Fibroblast of peridontal ligament (primary cell): ENCODE results near the gene CD200R1.
A peak's percentile ranks its signal among the peaks of the same experiment; 100 is the strongest.

Experiments
- DNase-seq: peaks from one replicate; pipeline ENCODE4 v3.0.0-alpha.2; 2010; ENCODE audit errors: extremely low read depth

Gene CD200R1

DNA sequence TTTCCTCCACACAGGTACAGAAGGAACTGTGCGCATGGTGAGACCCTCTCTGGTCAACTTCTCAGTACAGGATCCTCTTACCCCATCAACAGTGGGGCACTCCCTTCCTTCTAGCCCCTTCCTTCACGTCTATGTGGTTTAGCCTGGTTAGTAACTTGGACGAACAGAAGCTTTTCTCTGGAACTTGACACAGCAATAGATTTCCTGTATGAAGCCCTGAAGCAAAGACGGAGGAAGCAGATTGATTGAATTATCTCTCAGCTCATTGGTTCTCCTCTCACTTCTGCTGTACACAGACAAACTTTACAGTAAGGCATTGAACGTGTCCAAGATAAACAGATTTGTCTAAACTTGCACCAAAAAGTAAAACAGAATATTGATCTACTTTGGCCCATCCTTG lies at the start of gene CD200R1:
Gene CD200R1, minus strand, starts transcription at position 210 of the 400 bp plus-strand sequence. CDS start 246 bp downstream, outside the sequence.
- DNase-seq: no peak

GRCh38 chr3:113021471-113021870 lies 46.6 kb upstream of the CD200R1 start:
- no peak for DNase-seq

GRCh38 chr3:113019182-113020137 lies 44.6 kb upstream of the CD200R1 start:
- peak; percentile 89 for DNase-seq

DNA sequence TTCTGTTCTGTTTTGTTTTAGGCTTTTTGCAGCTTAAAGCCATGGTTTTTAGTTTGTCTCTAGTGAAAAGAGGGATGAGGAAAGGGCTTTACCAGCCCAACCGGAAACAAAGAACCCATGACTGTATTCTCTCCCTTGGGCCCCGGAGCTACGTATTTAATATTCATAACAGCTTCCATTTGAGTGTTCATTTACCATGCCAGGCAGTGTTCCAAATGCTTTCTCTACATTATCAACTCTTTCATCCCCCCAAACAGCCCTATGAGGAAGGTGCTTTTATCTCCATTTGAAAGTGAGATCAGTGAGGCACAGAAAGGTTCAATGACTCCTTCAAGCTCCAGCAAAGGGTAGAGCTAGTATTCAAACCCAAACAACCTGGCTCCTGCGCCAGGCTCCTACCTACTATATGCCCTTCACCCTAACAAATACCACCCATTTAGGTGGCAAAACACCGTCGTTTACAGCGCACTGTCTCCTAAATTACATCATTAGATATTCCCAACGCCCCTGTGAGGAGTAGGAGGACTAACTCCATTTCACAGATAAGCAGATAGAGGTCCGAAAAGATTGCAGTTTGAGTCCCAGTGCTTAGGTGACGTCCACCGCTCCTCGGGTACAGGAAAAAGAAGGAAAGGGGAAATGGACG lies 43.8 kb upstream of the CD200R1 start:
- DNase-seq: peak; percentile 67

DNA sequence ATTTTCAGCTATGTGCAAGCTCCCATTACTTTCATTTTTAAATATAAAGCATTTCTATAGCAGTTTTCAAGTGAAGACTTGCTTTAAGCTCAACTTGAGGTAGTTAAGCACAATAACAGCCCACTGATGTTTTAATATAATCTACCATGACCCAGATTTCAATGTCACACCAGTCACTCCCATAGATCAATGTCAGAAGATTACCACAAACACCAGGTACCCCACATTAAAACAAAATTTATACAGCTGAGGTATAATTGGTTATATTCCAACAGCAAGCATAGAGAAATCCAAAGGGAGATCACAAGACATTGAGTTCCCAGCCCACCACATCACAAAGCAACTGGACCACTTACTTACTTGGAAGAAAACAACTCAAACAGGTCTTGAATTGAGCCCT lies 38.7 kb upstream of the CD200R1 start:
- no peak for DNase-seq

DNA sequence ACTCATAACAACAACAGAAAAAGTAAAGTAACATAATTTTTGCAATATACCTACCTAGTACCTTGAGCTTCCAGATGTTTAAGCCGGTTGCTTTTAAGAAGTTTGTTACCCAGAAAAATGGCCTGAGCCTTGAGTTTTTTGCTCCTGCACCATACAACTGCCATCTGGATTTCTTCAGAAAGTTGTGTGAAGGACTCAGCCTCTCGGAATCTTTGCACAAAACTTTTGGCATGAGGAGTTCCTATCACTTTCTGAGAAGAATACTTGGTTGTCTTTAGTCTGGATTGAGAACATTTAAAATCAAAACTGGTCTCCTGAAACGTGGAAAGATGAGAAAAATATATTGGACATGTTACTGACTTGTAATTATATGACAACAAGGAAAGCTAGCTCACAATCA lies 33.2 kb upstream of the CD200R1 start:
- peak; percentile 54 for DNase-seq

DNA sequence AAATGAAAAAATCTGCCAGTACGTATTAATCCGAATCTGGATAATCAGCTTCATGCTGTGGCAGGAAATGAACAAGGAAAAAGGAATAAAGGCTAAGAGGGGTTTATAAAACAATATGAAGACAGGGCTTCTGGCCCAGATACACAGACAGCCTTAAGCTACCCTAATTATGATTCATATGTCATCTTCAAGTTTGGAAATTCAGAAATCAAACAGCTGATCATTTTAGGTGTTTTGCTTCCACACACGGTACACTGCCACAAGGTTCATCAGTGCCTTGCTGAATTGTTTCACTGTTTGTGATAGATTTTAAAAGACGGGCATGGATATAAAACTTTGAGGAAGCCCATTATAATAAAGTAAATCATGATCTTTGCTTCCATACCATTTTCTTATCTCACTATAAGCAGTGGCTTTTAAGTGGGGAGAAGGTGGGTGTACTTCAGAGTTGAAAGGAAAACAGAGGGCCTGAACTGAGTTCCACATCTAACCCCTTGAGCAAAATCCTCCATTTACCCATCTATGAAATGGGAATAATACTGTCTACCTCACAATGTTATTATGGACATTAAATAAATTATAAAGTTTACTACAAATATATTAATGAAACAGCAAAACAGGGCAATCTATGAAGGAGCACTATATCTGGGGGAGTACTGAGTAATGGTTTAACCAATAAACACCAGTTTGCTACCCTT lies 31.6 kb upstream of the CD200R1 start:
- DNase-seq: no peak

DNA sequence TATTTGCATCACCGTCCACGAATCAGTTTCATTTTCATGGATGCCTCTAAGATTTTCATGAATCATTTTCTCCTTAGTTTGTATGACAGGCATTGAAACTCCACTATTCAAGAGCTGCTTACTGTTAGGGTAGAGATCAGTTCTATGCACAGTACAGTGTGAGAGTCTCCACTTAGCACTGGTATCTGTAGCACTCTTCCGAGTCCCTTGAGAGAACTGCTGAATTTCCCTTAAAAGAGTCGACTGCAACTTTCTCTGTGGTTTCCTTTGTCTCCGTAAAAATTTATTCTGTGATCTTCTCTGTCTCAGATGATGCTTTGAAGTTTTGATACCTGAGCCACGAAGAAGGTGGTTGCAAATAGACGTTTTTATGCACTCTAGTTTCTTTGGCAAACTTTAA lies 30.7 kb upstream of the CD200R1 start:
- DNase-seq: no peak

DNA sequence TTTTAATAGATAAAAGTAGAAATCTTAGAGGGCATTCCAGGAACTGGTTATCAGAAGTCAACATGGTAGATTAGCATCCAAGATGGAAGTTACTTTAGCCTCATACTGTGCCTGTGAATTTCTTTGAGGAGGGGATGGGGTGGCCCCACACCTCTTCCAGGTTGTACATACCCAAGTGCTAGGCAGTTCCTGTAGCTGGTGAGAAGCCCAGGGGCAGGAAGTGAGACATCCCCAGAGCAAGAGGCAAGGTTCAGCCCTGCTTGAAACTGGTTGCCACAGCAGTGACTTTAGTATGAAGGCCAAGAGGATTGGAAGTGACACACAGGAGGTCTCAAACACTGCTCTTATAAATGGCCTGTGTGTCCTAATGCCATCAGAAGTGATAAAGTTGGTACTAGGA lies 27.8 kb upstream of the CD200R1 start:
- DNase-seq: no peak

- no peak for DNase-seq
Observed at GRCh38 chr3:113002037-113002436, 27.1 kb upstream of the CD200R1 start.

- DNase-seq: no peak
Observed at GRCh38 chr3:113000691-113001090, 25.8 kb upstream of the CD200R1 start.

DNA sequence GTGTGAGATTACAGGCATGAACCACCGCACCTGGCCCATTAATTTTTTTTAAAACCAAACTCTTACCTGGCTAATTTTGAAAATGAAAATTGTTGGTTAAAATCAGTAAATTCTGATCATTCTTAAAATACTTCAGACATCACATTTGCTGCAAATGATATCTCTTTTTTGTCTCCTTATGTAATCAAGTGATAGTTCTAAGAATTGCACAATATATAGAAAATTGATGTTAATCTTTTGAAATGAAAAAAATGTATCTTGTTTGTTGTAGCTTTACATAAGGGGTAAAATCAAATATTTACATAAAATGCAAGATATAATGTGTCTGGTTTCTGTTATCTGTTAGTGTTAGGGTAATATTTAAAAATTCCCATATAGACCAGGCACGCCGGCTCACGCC lies 20.9 kb upstream of the CD200R1 start:
- no peak for DNase-seq

- peak; percentile 81 for DNase-seq
Observed at GRCh38 chr3:112990672-112991602, 16.0 kb upstream of the CD200R1 start, which contains the start of gene GTPBP8. Gene GTPBP8, plus strand, starts transcription at chr3:112990984. Its CDS starts 16 bp downstream, at chr3:112991000.

DNA sequence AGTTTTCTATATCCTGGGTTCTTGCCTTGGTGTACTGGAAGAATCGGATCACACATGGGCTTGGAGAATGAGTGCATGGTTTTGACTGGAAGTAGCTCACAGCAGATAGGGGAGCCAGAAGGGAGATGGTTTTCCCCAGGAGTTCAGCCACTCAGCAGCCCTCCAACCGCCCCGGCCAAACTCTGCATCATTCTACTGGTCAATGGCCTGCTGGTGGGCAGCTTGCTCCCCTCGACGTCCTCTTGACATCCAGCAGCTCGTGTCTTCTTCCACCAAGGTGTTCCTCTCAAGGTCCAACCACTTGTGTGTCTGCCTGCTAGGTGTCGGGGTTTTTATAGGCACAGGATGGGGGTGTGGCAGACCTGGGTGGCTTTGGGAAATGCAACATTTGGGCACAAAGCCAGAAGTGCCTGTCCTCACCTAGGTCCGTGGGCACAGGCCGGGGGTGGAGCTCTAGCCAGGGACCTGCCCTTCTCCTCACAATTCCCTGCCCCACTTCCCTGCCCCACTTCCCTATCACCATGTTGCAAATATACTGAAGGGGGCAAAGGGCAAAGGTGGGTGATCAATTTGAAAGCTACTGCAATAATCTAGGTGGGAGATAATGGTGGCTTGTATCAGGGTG lies 12.9 kb upstream of the CD200R1 start:
- DNase-seq: no peak

DNA sequence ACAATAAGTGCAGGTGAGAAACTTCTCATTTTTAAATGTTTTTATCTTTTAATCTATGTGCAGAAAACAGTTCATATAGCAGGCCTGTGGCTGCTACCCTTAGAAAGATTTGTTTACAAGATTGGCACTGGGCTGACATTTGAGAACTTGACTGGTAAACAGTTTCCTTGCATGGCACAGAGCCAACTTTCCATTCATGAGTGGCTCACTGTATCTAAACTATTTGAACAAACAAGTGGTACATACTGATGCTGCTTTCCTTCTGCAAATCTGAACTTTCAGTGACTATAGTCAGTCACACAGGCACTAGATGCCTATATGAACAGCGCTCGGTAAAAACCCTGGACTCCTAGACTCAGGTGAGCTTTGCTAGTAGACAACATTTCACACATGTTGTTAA lies 9.6 kb upstream of the CD200R1 start:
- DNase-seq: peak; percentile 18

DNA sequence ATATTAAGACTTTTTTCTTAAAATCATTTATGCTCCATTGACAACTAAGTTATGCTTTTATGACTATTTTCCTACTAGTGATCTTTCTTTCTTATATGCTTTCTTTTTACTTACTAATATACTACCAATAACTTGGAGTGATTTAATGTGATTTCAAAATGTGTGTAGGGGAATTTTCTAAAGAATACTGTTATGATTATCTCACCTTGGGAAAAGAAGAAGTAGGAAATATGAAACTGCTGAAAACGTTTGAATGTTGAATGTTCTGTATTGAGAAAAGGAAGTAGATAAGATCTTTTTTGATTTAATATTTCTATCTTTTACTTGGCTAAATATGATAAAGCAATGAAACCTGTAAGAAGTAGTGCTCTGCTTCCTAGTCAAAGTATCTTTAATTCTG lies 7.8 kb upstream of the CD200R1 start:
- DNase-seq: no peak

- peak; percentile 7 for DNase-seq
Observed at GRCh38 chr3:112980080-112980479, 5.2 kb upstream of the CD200R1 start.

- DNase-seq: peak; percentile 65
Observed at GRCh38 chr3:112979244-112979832, 4.4 kb upstream of the CD200R1 start.

GRCh38 chr3:112976953-112977352 lies 2.0 kb upstream of the CD200R1 start:
- no peak for DNase-seq

- DNase-seq: no peak
Observed at GRCh38 chr3:112976001-112976400, 1.1 kb upstream of the CD200R1 start.
